ENCODE results near the gene ALPL. TPM values are rescaled to one million over a fixed set of nuclear protein-coding genes. Genes with fewer than 3 reads are reported as not detected.

The ALPL gene
- polyA plus RNA-seq, 1 experiment, result 0.45 TPM

DNA sequence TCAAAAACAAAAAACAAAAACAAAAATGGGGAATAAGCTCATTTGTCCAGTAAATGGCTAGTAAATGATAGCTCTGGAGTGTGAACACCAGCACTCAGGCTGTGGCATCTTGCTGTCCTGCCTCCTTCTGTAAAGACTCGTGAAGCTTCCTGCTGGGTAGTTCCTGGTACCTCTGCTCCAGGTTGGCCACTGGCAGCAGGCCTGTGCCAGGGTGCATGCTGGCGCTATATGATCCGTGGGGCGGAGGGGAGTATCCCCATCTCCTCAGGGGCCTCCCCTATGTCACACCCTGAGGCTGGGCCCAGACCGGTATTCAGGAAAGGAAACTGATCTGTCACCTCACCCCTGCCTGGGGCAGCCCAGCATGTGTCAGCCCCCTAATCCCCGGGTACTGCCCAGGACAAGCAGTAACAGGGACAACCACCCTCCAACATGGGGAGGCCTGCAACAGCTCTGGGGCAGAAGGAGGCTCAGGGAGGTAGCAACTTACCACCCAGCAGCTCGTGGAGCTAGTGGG, 14.1 kb downstream of the ALPL start:
- TF ChIP-seq, protein P1, sequence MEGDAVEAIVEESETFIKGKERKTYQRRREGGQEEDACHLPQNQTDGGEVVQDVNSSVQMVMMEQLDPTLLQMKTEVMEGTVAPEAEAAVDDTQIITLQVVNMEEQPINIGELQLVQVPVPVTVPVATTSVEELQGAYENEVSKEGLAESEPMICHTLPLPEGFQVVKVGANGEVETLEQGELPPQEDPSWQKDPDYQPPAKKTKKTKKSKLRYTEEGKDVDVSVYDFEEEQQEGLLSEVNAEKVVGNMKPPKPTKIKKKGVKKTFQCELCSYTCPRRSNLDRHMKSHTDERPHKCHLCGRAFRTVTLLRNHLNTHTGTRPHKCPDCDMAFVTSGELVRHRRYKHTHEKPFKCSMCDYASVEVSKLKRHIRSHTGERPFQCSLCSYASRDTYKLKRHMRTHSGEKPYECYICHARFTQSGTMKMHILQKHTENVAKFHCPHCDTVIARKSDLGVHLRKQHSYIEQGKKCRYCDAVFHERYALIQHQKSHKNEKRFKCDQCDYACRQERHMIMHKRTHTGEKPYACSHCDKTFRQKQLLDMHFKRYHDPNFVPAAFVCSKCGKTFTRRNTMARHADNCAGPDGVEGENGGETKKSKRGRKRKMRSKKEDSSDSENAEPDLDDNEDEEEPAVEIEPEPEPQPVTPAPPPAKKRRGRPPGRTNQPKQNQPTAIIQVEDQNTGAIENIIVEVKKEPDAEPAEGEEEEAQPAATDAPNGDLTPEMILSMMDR (IDR thresholded peaks at IDR 0.05; ENCODE audit: insufficient read depth, low read depth, low read length), result no peak
- POLR2A ChIA-PET, result interaction anchor here (0.7 kb wide), 1 partner anchor 10 kb away, joined by 8 read pairs; no protein-coding TSS in a partner anchor
- Histone ChIP-seq H3K4me3 (ENCODE audit: low read depth, low read length) (no peak overlapping the region), H3K27me3 (ENCODE audit: control insufficient read depth, insufficient read depth, low read length) (no peaks in the 10 kb centered on the region; the same call in 1 of the 2 replicates), H3K36me3 (ENCODE audit: control insufficient read depth, insufficient read depth, low read length) (no peaks in the 10 kb centered on the region)
- CTCF ChIA-PET, result interaction anchor here (0.6 to 6.4 kb wide), 3 partner anchors 11 to 153 kb away, joined by 3 to 34 read pairs (median 3); partner anchors contain the start of gene ALPL
- no peak for DNase-seq (ENCODE audit: low read depth)

DNA sequence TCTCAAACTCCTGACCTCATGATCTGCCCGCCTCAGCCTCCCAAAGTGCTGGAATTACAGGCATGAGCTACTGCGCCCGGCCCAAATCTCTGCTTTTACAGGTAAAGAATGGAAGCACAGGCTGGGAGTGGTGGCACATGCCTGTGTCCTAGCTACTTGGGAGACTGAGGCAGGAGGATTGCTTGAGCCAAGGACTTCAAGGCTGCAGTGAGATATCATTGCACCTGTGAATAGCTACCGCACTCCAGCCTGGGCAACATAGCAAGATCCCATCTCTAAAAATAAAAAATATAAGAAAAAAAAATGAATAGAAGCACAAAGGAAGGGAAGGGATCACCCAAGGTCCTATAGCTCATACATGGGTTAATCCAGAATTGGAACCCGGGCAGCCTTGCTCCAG, 15.0 kb downstream of the ALPL start:
- TF ChIP-seq, protein P1 (IDR thresholded peaks at IDR 0.05; ENCODE audit: insufficient read depth, low read depth, low read length), result no peak
- Histone ChIP-seq H3K4me3 (ENCODE audit: low read depth, low read length) (no peak overlapping the region), H3K27me3 (ENCODE audit: control insufficient read depth, insufficient read depth, low read length) (no peaks in the 10 kb centered on the region; the same call in 1 of the 2 replicates), H3K36me3 (ENCODE audit: control insufficient read depth, insufficient read depth, low read length) (no peaks in the 10 kb centered on the region)
- POLR2A ChIA-PET, result no interaction called here
- no peak for DNase-seq (ENCODE audit: low read depth)
- CTCF ChIA-PET, result interaction anchor here (0.6 to 6.4 kb wide), 4 partner anchors 12 to 154 kb away, joined by 3 to 34 read pairs (median 3); partner anchors contain the start of gene ALPL

DNA sequence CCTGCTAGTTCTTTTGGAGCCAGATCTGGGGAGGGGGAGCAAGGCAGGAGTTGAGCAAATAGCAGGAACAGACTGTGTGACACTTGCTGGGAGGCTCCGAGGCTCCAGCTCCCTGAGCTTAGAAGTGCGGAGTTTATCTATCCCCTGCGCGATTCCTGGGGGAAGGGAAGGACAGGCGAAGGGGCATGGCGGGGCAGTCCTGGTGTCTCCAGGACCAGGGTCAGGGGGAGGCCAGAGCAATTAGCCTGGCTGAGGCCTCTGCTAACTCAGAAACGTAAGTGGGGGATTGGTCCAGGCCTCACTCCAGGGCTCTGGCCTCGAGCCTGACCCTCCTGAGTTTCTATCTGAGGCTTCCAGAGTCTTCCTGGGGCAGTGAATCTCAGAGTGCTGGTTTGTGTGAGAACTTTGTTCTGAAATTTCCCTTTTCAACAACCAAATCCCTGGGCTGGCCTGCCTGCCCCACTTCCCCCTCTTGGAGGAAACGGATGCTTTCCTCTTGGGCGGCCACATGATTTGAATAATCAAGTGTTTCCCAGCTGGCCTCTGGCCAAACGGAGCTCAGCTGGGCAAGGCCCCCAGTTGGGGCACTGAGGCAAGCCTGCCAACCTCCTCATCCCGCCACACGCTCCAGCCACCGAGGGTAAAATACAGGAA, 15.6 kb downstream of the ALPL start:
- Histone ChIP-seq H3K4me3 (ENCODE audit: low read depth, low read length) (no peak overlapping the region), H3K27me3 (ENCODE audit: control insufficient read depth, insufficient read depth, low read length) (no peaks in the 10 kb centered on the region; the same call in 1 of the 2 replicates), H3K36me3 (ENCODE audit: control insufficient read depth, insufficient read depth, low read length) (no peaks in the 10 kb centered on the region)
- ChIA-PET CTCF (interaction anchor here (0.7 to 6.4 kb wide), 2 partner anchors 13 to 69 kb away, joined by 3 to 34 read pairs; partner anchors contain the start of gene ALPL), POLR2A (no interaction called here)
- no peak for DNase-seq (ENCODE audit: low read depth)
- TF ChIP-seq, protein P1 (IDR thresholded peaks at IDR 0.05; ENCODE audit: insufficient read depth, low read depth, low read length), result no peak

DNA sequence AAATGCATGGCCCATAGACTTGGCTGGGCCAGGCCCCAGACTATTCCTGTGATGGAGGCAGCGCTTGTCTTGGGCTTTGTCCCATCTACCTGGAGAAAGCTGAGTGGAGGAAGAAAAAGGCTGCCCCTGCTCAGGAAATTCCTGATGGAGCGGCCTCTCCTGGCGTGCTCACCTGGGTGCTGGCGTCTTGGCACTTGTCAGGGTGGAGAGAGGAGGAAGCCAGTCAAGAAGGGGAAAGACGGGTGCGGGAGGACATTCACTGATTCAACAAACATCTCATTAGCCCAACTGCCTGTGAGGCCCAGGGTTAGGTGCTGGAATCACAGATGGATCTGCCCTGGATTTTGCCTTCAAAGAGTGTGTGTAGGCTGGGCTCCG, 16.1 kb downstream of the ALPL start:
- Histone ChIP-seq H3K27me3 (ENCODE audit: control insufficient read depth, insufficient read depth, low read length) (no peaks in the 10 kb centered on the region; the same call in 1 of the 2 replicates), H3K4me3 (ENCODE audit: low read depth, low read length) (no peak overlapping the region), H3K36me3 (ENCODE audit: control insufficient read depth, insufficient read depth, low read length) (no peaks in the 10 kb centered on the region)
- POLR2A ChIA-PET, result no interaction called here
- TF ChIP-seq, protein P1 (IDR thresholded peaks at IDR 0.05; ENCODE audit: insufficient read depth, low read depth, low read length), result no peak
- CTCF ChIA-PET, result interaction anchor here (1.0 to 6.4 kb wide), 3 partner anchors 9 to 13 kb away, joined by 4 to 34 read pairs (median 5); partner anchors contain the start of gene ALPL
- DNase-seq (ENCODE audit: low read depth), result no peak

DNA sequence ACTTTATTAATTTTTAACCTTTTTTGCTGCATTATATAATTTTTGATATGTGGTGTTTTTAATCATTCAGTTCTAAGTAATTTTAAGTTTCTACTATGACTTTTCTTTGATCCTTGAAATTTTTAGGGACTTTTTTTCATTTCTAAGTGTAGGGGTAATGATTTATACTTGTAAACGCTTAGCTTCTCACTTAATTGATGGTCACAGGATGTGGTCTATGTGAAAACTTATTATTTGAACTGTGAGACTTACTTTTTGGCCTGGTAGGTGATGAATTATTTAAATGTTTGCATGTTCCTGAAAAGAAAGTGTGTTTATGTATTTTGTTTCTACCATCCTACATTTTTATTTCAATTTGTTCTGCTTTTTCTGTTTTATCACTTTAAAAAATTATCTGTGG, 17.2 kb downstream of the ALPL start:
- H3K27me3 ChIP-seq (ENCODE audit: control insufficient read depth, insufficient read depth, low read length), result peaks cover 2% of the 10 kb centered on the region
- H3K36me3 ChIP-seq (ENCODE audit: control insufficient read depth, insufficient read depth, low read length), result no peaks in the 10 kb centered on the region
- DNase-seq (ENCODE audit: low read depth), result no peak
- TF ChIP-seq, protein P1 (IDR thresholded peaks at IDR 0.05; ENCODE audit: insufficient read depth, low read depth, low read length), result no peak
- POLR2A ChIA-PET, result no interaction called here
- CTCF ChIA-PET, result interaction anchor here (1.1 to 6.4 kb wide), 3 partner anchors 9 to 14 kb away, joined by 3 to 34 read pairs (median 5); partner anchors contain the start of gene ALPL
- H3K4me3 ChIP-seq (ENCODE audit: low read depth, low read length), result no peak overlapping the region

All from BJ (cell line).